Measurements from ENCODE around the gene IFNLR1. TPM values are rescaled to one million over a fixed set of nuclear protein-coding genes. Genes with fewer than 3 reads are reported as not detected.

Gene IFNLR1
- total RNA-seq, 1 experiment from 2014 or later, result 9.6 TPM

- Histone ChIP-seq H3K4me2 (ENCODE audit: insufficient read depth, insufficient read length, low read length) (no peak overlapping the region), H3K4ac (ENCODE audit: low read depth, low read length) (no peak overlapping the region), H2AK5ac (ENCODE audit: insufficient read length, low read length) (no peak overlapping the region), H3K9ac (ENCODE audit: extremely low read depth, insufficient read length, low read length) (no peak overlapping the region), H3K56ac (ENCODE audit: insufficient read length, low read depth, low read length) (no peak overlapping the region), H2BK5ac (ENCODE audit: insufficient read length, low read length) (no peak overlapping the region), H3K27me3 (ENCODE audit: insufficient read depth, low read length) (no peaks in the 10 kb centered on the region), H3K27ac (ENCODE audit: insufficient read length, low read depth, low read length) (no peak overlapping the region), H3K23me2 (ENCODE audit: insufficient read length, low read depth, low read length, poor library complexity, severe bottlenecking) (no peaks in the 10 kb centered on the region), H3K79me1 (ENCODE audit: insufficient read depth, low read depth, low read length, poor library complexity, severe bottlenecking) (no peaks in the 10 kb centered on the region), H2BK15ac (ENCODE audit: low read depth, low read length) (no peak overlapping the region), H3K18ac (ENCODE audit: insufficient read length, low read depth, low read length) (no peak overlapping the region), H3K14ac (ENCODE audit: insufficient read depth, low read length) (no peak overlapping the region), H3K4me1 (ENCODE audit: insufficient read depth, low read length) (no peaks in the 10 kb centered on the region), H2BK12ac (ENCODE audit: insufficient read length, low read depth, low read length) (no peak overlapping the region), H2BK120ac (ENCODE audit: low read depth, low read length, poor library complexity, severe bottlenecking) (no peak overlapping the region), H4K20me1 (ENCODE audit: control insufficient read depth, insufficient read depth, insufficient read length) (no peaks in the 10 kb centered on the region), H3K23ac (ENCODE audit: insufficient read length, low read depth, low read length) (no peak overlapping the region), H4K91ac (ENCODE audit: insufficient read length, low read depth, low read length) (no peak overlapping the region), H3T11ph (ENCODE audit: low read length) (no peak overlapping the region), H3K79me2 (ENCODE audit: insufficient read depth, low read length) (no peaks in the 10 kb centered on the region), H2AFZ (ENCODE audit: low read length) (no peak overlapping the region), H3K9me3 (ENCODE audit: control insufficient read depth, low read depth, low read length) (no peaks in the 10 kb centered on the region), H4K8ac (replicated peaks; ENCODE audit: insufficient read length, low read depth, low read length) (no peak overlapping the region), H4K5ac (ENCODE audit: insufficient read length, low read depth, low read length) (no peak overlapping the region), H2BK20ac (ENCODE audit: low read depth, low read length, poor library complexity, severe bottlenecking) (no peak overlapping the region)
- no peak overlapping the region for H3K4me3 Mint-ChIP-seq
- no peak for TF ChIP-seq CTCF (conservative IDR thresholded peaks at IDR 0.05)
- peaks cover 12 to 16% of the 10 kb centered on the region in 2 experiments for H3K4me1 Mint-ChIP-seq
- H3K36me3 Mint-ChIP-seq (ENCODE audit: insufficient read depth in 1 of 3, low read depth in 3 of 3), result peaks cover 0 to 8% (median 2%) of the 10 kb centered on the region in 3 experiments; a peak in 1 of 7 replicates
- H3K9me3 Mint-ChIP-seq, result peaks cover 0 to 13% of the 10 kb centered on the region in 2 experiments; a peak in 2 of 5 replicates
- no peak for DNase-seq
- H3K27ac Mint-ChIP-seq, result no peak overlapping the region
- H3K27me3 Mint-ChIP-seq (ENCODE audit: low read depth), result peaks cover 2% of the 10 kb centered on the region
- no CpG with 5 or more reads among the region's 3 CpGs for WGBS (ENCODE audit: extremely low coverage, insufficient read length, low lambda C conversion rate)
Observed at GRCh38 chr1:24134376-24134775, 52.7 kb downstream of the IFNLR1 start.

All from H9 (cell line).